ENCODE measurements around the gene UNC50.
"Not testable (repeated sequence)": the region's sequence is repeated elsewhere in the genome, so short reads cannot be mapped to it uniquely, and the experiment has no call there.

Gene UNC50

GRCh38 chr2:98650998-98651397 lies 42.6 kb downstream of the UNC50 start:
- Histone ChIP-seq H3K9ac (no peak overlapping the region), H4K20me1 (ENCODE audit: insufficient read depth) (no peaks in the 10 kb centered on the region), H3K27me3 (ENCODE audit: insufficient read depth, low read depth) (no peaks in the 10 kb centered on the region), H2AFZ (ENCODE audit: low read depth) (no peak overlapping the region), H3K4me1 (ENCODE audit: low read depth, poor library complexity, severe bottlenecking) (peaks cover 3% of the 10 kb centered on the region), H3K79me2 (ENCODE audit: insufficient read depth, low read depth) (no peaks in the 10 kb centered on the region), H3K4me2 (no peak overlapping the region), H3K27ac (no peak overlapping the region), H3K36me3 (ENCODE audit: insufficient read depth) (no peaks in the 10 kb centered on the region), H3K4me3 (IDR thresholded peaks at IDR 0.05; ENCODE audit: insufficient read depth, low read depth, low read length) (no peak overlapping the region)
- TF ChIP-seq CTCF (conservative IDR thresholded peaks at IDR 0.05; ENCODE audit: low read depth, low read length): no peak

GRCh38 chr2:98654699-98655495 lies 46.5 kb downstream of the UNC50 start:
- H3K9ac ChIP-seq: no peak overlapping the region
- no peak overlapping the region for H3K27ac ChIP-seq
- no peaks in the 10 kb centered on the region for H3K4me1 ChIP-seq (ENCODE audit: low read depth, poor library complexity, severe bottlenecking)
- H4K20me1 ChIP-seq (ENCODE audit: insufficient read depth): no peaks in the 10 kb centered on the region
- no peak overlapping the region for H2AFZ ChIP-seq (ENCODE audit: low read depth)
- H3K79me2 ChIP-seq (ENCODE audit: insufficient read depth, low read depth): no peaks in the 10 kb centered on the region
- no peak overlapping the region for H3K4me3 ChIP-seq (IDR thresholded peaks at IDR 0.05; ENCODE audit: insufficient read depth, low read depth, low read length)
- TF ChIP-seq CTCF (conservative IDR thresholded peaks at IDR 0.05; ENCODE audit: low read depth, low read length): no peak
- no peak overlapping the region for H3K4me2 ChIP-seq
- no peaks in the 10 kb centered on the region for H3K36me3 ChIP-seq (ENCODE audit: insufficient read depth)
- H3K27me3 ChIP-seq (ENCODE audit: insufficient read depth, low read depth): no peaks in the 10 kb centered on the region

GRCh38 chr2:98656800-98657199 lies 48.4 kb downstream of the UNC50 start:
- no peaks in the 10 kb centered on the region for H3K27me3 ChIP-seq (ENCODE audit: insufficient read depth, low read depth)
- no peaks in the 10 kb centered on the region for H3K4me1 ChIP-seq (ENCODE audit: low read depth, poor library complexity, severe bottlenecking)
- no peaks in the 10 kb centered on the region for H4K20me1 ChIP-seq (ENCODE audit: insufficient read depth)
- H3K4me2 ChIP-seq: no peak overlapping the region
- H3K4me3 ChIP-seq (IDR thresholded peaks at IDR 0.05; ENCODE audit: insufficient read depth, low read depth, low read length): no peak overlapping the region
- no peaks in the 10 kb centered on the region for H3K79me2 ChIP-seq (ENCODE audit: insufficient read depth, low read depth)
- no peak overlapping the region for H2AFZ ChIP-seq (ENCODE audit: low read depth)
- H3K27ac ChIP-seq: no peak overlapping the region
- H3K36me3 ChIP-seq (ENCODE audit: insufficient read depth): no peaks in the 10 kb centered on the region
- TF ChIP-seq CTCF (conservative IDR thresholded peaks at IDR 0.05; ENCODE audit: low read depth, low read length): no peak
- no peak overlapping the region for H3K9ac ChIP-seq

- Histone ChIP-seq H2AFZ (ENCODE audit: low read depth) (no peak overlapping the region), H3K79me2 (ENCODE audit: insufficient read depth, low read depth) (no peaks in the 10 kb centered on the region)
These were observed 50.6 kb downstream of the UNC50 start for GRCh38 chr2:98658816-98659490.

GRCh38 chr2:98659491-98659840 lies 51.1 kb downstream of the UNC50 start:
- not testable (repeated sequence) for H3K9ac ChIP-seq; H3K4me3 ChIP-seq (IDR thresholded peaks at IDR 0.05; ENCODE audit: insufficient read depth, low read depth, low read length); H3K4me1 ChIP-seq (ENCODE audit: low read depth, poor library complexity, severe bottlenecking); H3K36me3 ChIP-seq (ENCODE audit: insufficient read depth); H3K79me2 ChIP-seq (ENCODE audit: insufficient read depth, low read depth); H4K20me1 ChIP-seq (ENCODE audit: insufficient read depth); H3K4me2 ChIP-seq; H3K27me3 ChIP-seq (ENCODE audit: insufficient read depth, low read depth); H3K27ac ChIP-seq; H2AFZ ChIP-seq (ENCODE audit: low read depth)

More at GRCh38 chr2:98658816-98659490, 50.6 kb downstream of the UNC50 start:
- no peak for TF ChIP-seq CTCF (conservative IDR thresholded peaks at IDR 0.05; ENCODE audit: low read depth, low read length)
- H3K27me3 ChIP-seq (ENCODE audit: insufficient read depth, low read depth): no peaks in the 10 kb centered on the region
- no peak overlapping the region for H3K9ac ChIP-seq
- no peak overlapping the region for H3K4me3 ChIP-seq (IDR thresholded peaks at IDR 0.05; ENCODE audit: insufficient read depth, low read depth, low read length)
- H3K4me1 ChIP-seq (ENCODE audit: low read depth, poor library complexity, severe bottlenecking): no peaks in the 10 kb centered on the region
- no peak overlapping the region for H3K4me2 ChIP-seq
- H4K20me1 ChIP-seq (ENCODE audit: insufficient read depth): no peaks in the 10 kb centered on the region
- no peaks in the 10 kb centered on the region for H3K36me3 ChIP-seq (ENCODE audit: insufficient read depth)
- no peak overlapping the region for H3K27ac ChIP-seq

Measured in KMS-11 (cell line).